ENCODE results near the gene TTC16.

DNA sequence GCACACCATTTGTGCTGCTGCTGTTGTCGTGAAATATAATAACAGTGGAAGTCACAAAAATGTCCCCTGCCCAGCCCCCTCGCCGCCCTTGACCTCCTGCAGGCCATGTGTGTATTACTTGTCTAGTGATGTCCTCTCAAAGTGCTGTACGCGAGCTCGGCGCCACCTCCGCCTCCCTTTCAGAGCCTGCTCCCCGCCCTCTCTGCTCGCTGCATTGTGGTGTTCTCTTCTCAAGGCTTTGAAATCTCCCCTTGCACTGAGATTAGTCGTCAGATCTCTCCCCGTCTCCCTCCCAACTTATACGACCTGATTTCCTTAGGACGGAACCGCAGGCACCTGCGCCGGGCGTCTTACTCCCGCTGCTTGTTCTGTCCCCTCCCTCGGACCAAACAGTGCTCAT lies 23.8 kb upstream of the TTC16 start:
- no peak for TF ChIP-seq CTCF (conservative IDR thresholded peaks at IDR 0.05 in 1 of 2, IDR thresholded peaks at IDR 0.05 in 1 of 2; ENCODE audit: low read depth in 1 of 2, low read length in 2 of 2)
- TF ChIP-seq EZH2 (IDR thresholded peaks at IDR 0.05; ENCODE audit: low read length, missing control alignments): no peak

Measured in fibroblast of lung (primary cell).